OCI-LY7 (cell line): Measurements from ENCODE around the gene SEMA3E. TPM values are rescaled to one million over a fixed set of nuclear protein-coding genes. Genes with fewer than 3 reads are reported as not detected.

Experiments used
- BruUV-seq: library from RNA; stranded (reverse); fragments of 400-500 nt; replicated peaks from 2 replicates; lab custom pipeline; 2021; lab: Mats Ljungman, UMichigan
- CTCF ChIA-PET: fragments of 300-600 bp; sonication (Branson Sonifier 250); formaldehyde crosslinking; loops from one replicate; lab custom pipeline; 2022; ENCODE audit warnings: antibody characterized with exemption; ENCODE audit not compliant: unreplicated experiment; lab: Charles Lee
- POLR2A ChIA-PET: fragments of 300-600 bp; sonication (Branson Sonifier 250); formaldehyde crosslinking; loops from one replicate; lab custom pipeline; 2022; ENCODE audit warnings: antibody characterized with exemption; lab: Charles Lee
- DNase-seq: peaks from one replicate; pipeline ENCODE4 v3.0.0-alpha.2; 2015; ENCODE audit warnings: low spot score
- H2AFZ ChIP-seq: fragments of 200-600 bp; sonication (generic), shearing (Covaris generic); 2 replicates; pipeline ENCODE4 v1.6.1; 2014; ENCODE audit warnings: mild to moderate bottlenecking, antibody characterized with exemption, low read length, moderate library complexity
- H3K27ac ChIP-seq: fragments of 200-600 bp; sonication (generic); 2 replicates; pipeline ENCODE4 v1.5.1; 2014; ENCODE audit warnings: mixed run types, low read depth, mild to moderate bottlenecking, moderate library complexity, low read length, inconsistent platforms; ENCODE audit not compliant: poor library complexity, severe bottlenecking
- H3K36me3 ChIP-seq: fragments of 200-600 bp; sonication (generic); 2 replicates; pipeline ENCODE4 v1.6.1; 2014; ENCODE audit warnings: mild to moderate bottlenecking, antibody characterized with exemption, low read length, moderate library complexity, mixed read lengths; ENCODE audit not compliant: insufficient read depth
- H3K4me1 ChIP-seq: fragments of 200-600 bp; sonication (generic); 2 replicates; pipeline ENCODE4 v1.5.1; 2014; ENCODE audit warnings: mild to moderate bottlenecking, low read length; ENCODE audit not compliant: insufficient read depth, poor library complexity, severe bottlenecking
- H3K4me2 ChIP-seq: fragments of 200-600 bp; sonication (generic); 2 replicates; pipeline ENCODE4 v1.6.1; 2014; ENCODE audit warnings: mild to moderate bottlenecking, low read length
- H3K4me3 ChIP-seq: fragments of 200-600 bp; sonication (generic); 2 replicates; pipeline ENCODE4 v1.5.1; 2014; ENCODE audit warnings: mild to moderate bottlenecking, low read depth, low read length; ENCODE audit not compliant: poor library complexity, severe bottlenecking
- H3K79me2 ChIP-seq: fragments of 200-600 bp; sonication (generic); 2 replicates; pipeline ENCODE4 v1.6.1; 2016; ENCODE audit warnings: low read depth, mild to moderate bottlenecking, low read length, moderate library complexity, mixed read lengths; ENCODE audit not compliant: insufficient read depth
- H3K9me2 ChIP-seq: fragments of 200-600 bp; sonication (generic); 2 replicates; pipeline ENCODE4 v1.6.1; 2016; ENCODE audit warnings: mild to moderate bottlenecking, low read length, mixed read lengths; ENCODE audit not compliant: insufficient read depth
- H3K9me3 ChIP-seq: fragments of 200-600 bp; sonication (generic); 2 replicates; pipeline ENCODE4 v1.6.1; 2014; ENCODE audit warnings: mild to moderate bottlenecking, mixed run types, low read length, mixed read lengths
- H4K20me1 ChIP-seq: fragments of 200-600 bp; sonication (generic); 2 replicates; pipeline ENCODE4 v1.6.1; 2014; ENCODE audit warnings: mild to moderate bottlenecking, antibody characterized with exemption, low read length, moderate library complexity, mixed read lengths; ENCODE audit not compliant: insufficient read depth
- EZH2phosphoT487 ChIP-seq: fragments of 200-600 bp; sonication (generic); IDR thresholded peaks from 2 replicates; pipeline ENCODE4 v1.6.1; 2018; ENCODE audit warnings: low read depth, borderline replicate concordance, mild to moderate bottlenecking, mixed run types, antibody characterized with exemption, low read length, moderate library complexity, mixed read lengths
- intact Hi-C: fragments of 100-400 bp; cut with micrococcal nuclease; formaldehyde crosslinking; loops from one replicate; pipeline ENCODE4 v1.10.0; 2022; ENCODE audit not compliant: unreplicated experiment
- total RNA-seq, 2 experiments: library from RNA; depleted of rRNA in 1 of 2; stranded (reverse); fragments of >200 nt in 1 of 2; shearing (Covaris generic) in 1 of 2; gene quantifications; 2 replicates each; pipeline ENCODE4 v1.2.3, GENCODE V29; 2014 to 2022
- TF ChIP-seq, protein P1 (sequence below): fragments of 200-600 bp; sonication (generic); conservative IDR thresholded peaks from 2 replicates; pipeline ENCODE4 v1.5.1; 2014; ENCODE audit warnings: mild to moderate bottlenecking, antibody characterized with exemption, low read length, moderate library complexity, mixed read lengths

Gene SEMA3E
- total RNA-seq, 2 experiments from 2014 or later, result 0.06 TPM; not detected in 1

- POLR2A ChIA-PET, result interaction anchor here (0.6 to 1.0 kb wide), 4 partner anchors 8 to 21 kb away, joined by 3 to 5 read pairs (median 4); no protein-coding TSS in a partner anchor
- Histone ChIP-seq H3K9me3 (no peaks in the 10 kb centered on the region), H2AFZ (no peak overlapping the region), H3K4me1 (no peaks in the 10 kb centered on the region), H3K36me3 (no peaks in the 10 kb centered on the region), H4K20me1 (no peaks in the 10 kb centered on the region), H3K4me3 (no peak overlapping the region), H3K4me2 (no peak overlapping the region), H3K79me2 (no peaks in the 10 kb centered on the region), H3K27ac (no peak overlapping the region), H3K9me2 (no peaks in the 10 kb centered on the region)
- no peak for DNase-seq
- BruUV-seq, result no TSS peak
- no peak for TF ChIP-seq EZH2phosphoT487
- TF ChIP-seq, protein P1, sequence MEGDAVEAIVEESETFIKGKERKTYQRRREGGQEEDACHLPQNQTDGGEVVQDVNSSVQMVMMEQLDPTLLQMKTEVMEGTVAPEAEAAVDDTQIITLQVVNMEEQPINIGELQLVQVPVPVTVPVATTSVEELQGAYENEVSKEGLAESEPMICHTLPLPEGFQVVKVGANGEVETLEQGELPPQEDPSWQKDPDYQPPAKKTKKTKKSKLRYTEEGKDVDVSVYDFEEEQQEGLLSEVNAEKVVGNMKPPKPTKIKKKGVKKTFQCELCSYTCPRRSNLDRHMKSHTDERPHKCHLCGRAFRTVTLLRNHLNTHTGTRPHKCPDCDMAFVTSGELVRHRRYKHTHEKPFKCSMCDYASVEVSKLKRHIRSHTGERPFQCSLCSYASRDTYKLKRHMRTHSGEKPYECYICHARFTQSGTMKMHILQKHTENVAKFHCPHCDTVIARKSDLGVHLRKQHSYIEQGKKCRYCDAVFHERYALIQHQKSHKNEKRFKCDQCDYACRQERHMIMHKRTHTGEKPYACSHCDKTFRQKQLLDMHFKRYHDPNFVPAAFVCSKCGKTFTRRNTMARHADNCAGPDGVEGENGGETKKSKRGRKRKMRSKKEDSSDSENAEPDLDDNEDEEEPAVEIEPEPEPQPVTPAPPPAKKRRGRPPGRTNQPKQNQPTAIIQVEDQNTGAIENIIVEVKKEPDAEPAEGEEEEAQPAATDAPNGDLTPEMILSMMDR, result no peak
- intact Hi-C loops, result no loop called here
- CTCF ChIA-PET, result no interaction called here
These were observed 8.0 kb downstream of the SEMA3E start for GRCh38 chr7:83640731-83641537.

DNA sequence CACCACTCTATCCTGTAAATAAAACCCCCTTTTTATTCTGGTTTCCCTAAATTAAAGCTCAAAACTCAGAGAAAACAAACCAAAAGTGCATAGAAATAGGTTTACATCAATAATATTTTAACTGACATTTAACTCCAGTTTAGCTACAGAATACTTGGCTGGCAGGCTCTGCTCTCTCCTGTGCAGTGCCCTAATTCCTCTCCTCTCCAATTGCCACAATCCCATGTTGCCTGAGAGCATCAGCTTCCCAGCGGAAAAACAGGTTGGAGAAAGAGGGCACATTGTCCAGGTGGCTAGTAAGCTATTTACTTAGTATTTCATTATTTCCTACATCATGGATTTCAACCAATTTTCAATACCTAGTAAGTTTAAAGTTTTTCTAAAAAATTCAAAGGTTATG lies 8.7 kb downstream of the SEMA3E start:
- no TSS peak for BruUV-seq
- H3K4me3 ChIP-seq, result no peak overlapping the region
- no peaks in the 10 kb centered on the region for H3K9me3 ChIP-seq
- H3K79me2 ChIP-seq, result no peaks in the 10 kb centered on the region
- no peak for TF ChIP-seq EZH2phosphoT487
- TF ChIP-seq, protein P1, result no peak
- ChIA-PET CTCF (no interaction called here), POLR2A (interaction anchor here (0.7 to 0.9 kb wide), 2 partner anchors 16 to 21 kb away, joined by 3 to 5 read pairs; no protein-coding TSS in a partner anchor)
- no peaks in the 10 kb centered on the region for H3K9me2 ChIP-seq
- no peaks in the 10 kb centered on the region for H3K4me1 ChIP-seq
- H3K4me2 ChIP-seq, result no peak overlapping the region
- H4K20me1 ChIP-seq, result no peaks in the 10 kb centered on the region
- no peak overlapping the region for H3K27ac ChIP-seq
- intact Hi-C loops, result no loop called here
- no peak overlapping the region for H2AFZ ChIP-seq
- no peak for DNase-seq
- H3K36me3 ChIP-seq, result no peaks in the 10 kb centered on the region

GRCh38 chr7:83633516-83633915 lies 15.4 kb downstream of the SEMA3E start:
- Histone ChIP-seq H3K4me1 (no peaks in the 10 kb centered on the region), H3K79me2 (no peaks in the 10 kb centered on the region), H3K4me2 (no peak overlapping the region), H3K27ac (no peak overlapping the region), H3K36me3 (no peaks in the 10 kb centered on the region), H3K9me3 (no peaks in the 10 kb centered on the region), H3K9me2 (no peaks in the 10 kb centered on the region), H4K20me1 (no peaks in the 10 kb centered on the region), H2AFZ (no peak overlapping the region), H3K4me3 (no peak overlapping the region)
- intact Hi-C loops, result no loop called here
- ChIA-PET POLR2A (interaction anchor here (0.8 to 1.0 kb wide), 2 partner anchors 8 to 25 kb away, joined by 3 read pairs; no protein-coding TSS in a partner anchor), CTCF (no interaction called here)
- TF ChIP-seq EZH2phosphoT487, result no peak
- TF ChIP-seq, protein P1, result no peak
- no TSS peak for BruUV-seq
- DNase-seq, result no peak
